HG03280 (cell line): ENCODE results near the gene ARHGEF17.

Source experiments
- ATAC-seq: cut with Tn5 transposase; IDR thresholded peaks from one replicate; pipeline ENCODE4 v1.9.1; 2021; ENCODE audit warnings: mild to moderate bottlenecking, moderate library complexity; ENCODE audit not compliant: unreplicated experiment

Gene ARHGEF17

DNA sequence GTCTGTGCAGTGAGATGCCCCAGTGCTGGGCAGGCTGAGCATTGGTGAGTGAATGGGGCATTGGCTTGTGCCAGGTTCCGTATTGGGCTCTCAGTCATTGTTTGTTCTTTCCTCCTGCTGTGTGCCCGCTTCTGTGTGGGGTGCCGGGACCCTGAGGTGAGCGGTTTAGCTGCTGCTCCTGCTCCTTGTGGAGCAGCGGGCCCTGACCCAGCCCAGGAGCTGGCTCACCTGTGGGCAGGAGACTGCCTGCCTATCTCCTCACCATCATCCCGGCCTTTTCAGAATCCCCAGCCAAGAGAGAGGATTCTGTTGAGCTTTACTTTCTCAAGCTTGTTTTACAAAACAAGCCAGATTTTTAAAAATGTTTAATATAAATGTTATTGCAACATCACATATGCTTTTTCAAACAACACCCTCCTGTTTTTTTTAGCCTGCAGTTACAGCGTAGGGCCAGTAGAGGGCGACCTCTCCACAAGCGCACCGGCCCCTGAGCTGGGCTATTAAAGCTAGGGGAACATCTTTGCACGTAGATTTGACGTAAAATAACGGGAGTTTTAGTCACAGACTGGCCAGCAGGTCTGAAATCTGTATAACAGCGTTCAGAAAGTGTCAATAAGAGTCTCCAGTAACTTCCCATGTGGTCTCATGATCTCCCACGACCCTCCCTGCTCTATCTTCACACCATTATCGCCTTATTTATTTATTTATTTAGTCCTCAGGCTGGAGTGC is 43.0 kb downstream of the ARHGEF17 start:
- ATAC-seq = peak; percentile 52

DNA sequence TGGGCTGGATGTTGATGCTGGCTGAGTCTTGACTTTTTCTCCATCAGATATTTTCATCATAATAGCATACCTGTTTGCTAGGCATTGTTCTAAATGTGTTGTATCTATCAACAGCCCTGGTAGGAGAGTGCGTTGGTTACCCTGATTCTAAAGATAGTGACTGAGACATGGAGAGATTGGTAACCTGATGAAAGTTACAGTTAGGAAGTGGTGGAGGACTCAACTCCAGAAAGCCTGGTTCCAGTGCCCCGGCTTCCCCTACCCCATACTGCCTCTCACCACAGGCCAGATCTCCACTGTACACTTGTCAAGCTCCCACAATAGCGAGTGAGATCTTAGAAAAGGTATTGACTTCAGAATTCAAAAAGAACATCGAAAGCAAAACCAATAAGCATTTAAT is 45.3 kb downstream of the ARHGEF17 start:
- no peak for ATAC-seq

DNA sequence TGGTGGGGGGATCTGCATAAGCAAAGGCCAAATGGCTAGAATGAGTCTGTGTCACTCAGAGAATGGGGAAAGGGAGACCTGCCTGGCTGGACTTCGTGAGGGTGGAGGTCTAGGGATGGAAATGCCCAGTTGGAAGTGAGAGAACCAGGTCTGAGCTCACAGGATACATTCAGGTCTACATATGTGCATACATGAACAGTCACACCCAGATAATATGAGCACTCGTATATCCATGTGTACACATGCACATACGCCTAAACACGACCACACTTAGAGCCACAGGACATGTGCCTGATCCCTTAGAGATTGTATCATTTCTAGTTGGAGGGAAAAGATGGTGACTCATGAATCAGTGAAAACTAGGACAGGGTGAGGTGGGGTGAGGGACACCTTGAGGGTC is 47.0 kb downstream of the ARHGEF17 start:
- ATAC-seq = no peak

DNA sequence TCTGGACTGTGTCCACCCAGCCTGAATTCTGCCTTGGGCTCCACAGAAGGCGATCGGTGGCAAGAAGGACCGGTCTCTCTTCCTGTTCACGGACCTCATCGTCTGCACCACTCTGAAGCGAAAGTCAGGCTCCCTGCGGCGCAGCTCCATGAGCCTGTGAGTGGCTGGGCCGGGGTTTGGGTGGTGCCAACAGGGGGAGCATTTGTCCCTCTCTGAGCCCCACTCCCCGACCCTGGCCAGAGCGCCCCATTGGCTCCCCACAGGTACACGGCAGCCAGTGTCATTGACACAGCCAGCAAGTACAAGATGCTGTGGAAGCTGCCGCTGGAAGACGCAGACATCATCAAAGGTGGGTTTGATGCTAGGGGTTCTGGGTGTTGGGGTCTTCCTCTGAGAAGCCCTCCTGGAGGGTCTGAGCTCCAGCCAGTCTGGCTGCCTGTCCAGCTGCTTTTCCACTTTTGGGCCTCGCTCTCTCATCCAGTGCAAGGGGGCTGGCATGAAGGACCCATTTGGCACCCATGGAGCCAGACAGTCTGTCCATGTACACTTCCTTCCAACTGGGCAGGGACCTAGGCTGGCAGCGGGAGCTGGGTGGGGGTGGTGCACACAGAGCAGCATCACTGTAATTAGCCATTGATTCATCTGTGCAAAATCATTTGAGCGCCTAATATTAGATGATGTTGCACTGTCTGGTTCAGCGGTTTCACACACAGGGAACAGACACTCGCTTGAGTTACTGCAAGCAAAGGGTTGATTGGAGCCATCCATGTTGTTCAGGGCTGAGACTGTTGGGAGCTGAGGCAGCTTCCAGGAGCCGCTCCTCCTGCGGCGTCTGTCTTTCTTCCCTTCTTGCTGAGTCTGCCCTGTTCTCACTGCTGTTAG is 49.1 kb downstream of the ARHGEF17 start:
- ATAC-seq = no peak

DNA sequence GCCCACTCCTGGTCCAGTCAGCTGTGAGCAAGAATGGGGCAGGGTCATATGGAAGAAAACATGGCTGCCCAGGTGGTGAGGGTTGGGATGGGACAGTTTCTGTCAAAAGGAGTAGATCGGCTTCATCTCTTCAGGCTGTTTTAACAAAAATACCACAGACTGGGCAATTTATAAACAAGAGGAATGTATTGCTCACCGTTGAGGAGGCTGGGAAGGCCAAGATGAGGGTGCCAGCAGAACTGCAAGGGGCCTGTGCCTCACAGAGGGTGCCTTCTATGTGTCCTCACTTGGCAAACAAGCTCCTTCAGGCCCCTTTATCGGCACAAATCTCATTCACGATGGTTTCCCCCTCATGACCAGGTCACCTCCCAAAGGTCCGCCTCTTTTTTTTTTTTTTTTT is 50.0 kb downstream of the ARHGEF17 start:
- ATAC-seq = no peak

DNA sequence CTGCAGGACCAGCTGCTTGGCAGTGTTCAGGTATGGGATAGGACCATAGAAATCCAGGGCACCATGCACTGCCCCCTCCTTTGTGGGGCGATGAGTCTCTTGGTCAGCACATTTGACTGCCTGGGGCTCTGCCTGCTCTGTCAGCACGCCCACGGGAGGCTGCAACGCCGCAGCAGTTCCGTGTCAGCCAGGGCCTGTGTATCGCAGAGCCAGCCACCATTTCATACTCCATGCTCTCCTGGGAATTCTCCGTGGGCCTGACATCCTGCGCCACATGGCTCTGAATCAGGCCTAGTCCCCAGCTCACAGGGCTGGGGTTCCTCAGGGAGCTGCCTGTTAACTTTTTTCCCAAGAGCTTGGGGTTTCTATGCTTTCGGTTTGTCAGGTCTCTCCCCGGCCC is 51.3 kb downstream of the ARHGEF17 start:
- no peak for ATAC-seq

DNA sequence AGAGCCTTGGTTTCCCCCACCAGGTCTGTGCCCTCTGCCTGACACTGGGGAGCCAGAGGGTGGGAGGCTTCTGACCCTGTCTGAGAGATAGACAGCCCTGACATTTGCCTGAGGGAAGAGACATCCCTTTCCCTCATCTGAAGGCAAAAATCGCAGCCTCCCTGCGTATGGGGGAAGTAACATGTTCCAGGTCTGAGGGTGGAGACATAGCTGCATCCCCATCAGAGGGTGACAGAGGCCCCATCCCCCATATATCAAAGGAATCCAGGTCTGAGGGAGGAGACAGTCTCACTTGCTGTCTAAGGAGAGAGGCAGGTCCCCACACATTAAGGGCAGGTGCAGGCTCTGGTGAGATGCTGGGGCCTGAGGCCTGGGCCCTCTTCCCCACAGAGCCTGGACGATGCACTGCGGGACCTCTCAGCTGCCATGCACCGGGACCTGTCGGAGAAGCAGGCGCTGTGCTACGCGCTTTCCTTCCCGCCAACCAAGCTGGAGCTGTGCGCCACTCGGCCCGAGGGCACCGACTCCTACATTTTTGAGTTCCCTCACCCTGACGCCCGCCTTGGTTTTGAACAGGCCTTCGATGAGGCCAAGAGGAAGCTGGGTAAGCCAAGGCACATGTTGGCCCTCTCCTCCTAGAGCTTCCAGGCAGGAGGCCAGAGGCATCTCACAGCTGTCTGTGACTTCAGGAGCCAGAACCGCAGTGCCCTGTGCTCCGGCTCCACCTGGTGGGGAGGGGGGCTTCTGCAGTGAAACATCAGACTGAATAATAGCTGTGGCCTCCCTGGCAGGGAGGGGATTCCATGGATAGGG is 52.1 kb downstream of the ARHGEF17 start:
- no peak for ATAC-seq

DNA sequence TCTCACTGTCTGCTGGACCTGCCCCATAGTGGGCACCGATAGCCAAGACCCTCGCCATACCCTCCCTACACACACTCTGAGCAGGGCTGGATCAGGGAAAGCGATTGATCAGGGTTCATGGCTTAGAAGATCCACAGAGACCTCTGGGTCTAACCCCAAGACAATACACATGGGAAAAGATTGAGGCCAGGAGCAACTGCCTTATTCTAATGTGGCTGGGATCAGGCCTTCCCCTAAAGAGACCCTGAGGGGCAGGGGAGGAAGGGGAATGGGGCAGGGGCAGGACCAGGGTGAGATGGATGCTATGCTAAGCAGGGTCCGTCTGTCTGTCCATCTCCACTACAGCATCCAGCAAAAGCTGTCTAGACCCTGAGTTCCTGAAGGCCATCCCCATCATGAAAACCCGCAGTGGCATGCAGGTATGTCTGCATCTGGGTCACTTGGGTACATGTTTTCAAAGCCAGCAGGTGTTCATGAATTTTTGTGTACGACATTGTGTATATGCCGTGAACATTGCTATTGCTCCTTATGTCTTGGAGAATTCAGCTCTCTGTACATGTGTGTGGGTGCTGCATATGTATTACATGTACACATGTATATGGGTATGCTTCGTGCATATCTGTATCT is 52.8 kb downstream of the ARHGEF17 start:
- ATAC-seq = no peak

DNA sequence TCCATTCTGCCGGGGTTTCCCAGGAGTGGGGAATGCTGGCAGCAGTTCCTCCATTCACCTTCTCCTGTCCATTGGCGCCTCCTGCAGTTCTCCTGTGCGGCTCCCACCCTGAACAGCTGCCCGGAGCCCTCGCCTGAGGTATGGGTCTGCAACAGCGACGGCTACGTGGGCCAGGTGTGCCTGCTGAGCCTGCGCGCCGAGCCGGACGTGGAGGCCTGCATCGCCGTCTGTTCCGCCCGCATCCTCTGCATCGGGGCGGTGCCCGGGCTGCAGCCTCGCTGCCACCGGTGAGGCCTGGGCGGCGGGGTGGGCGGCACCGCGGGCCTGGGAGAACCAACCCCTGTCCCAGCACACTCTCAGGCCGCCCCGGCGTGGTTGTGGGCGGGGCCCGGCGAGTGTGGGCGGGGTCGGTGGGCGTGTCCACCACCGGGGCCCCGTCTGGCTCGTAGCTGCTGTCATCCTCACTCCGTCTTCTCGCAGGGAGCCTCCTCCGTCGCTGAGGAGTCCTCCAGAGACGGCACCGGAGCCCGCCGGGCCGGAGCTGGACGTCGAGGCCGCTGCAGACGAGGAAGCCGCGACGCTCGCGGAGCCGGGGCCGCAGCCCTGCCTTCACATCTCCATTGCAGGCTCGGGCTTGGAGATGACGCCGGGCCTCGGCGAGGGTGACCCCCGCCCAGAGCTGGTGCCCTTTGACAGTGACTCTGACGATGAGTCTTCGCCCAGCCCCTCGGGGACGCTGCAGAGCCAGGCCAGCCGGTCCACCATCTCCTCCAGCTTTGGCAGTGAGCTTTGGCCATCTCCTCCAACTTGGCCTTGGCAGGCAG is 54.1 kb downstream of the ARHGEF17 start:
- no peak for ATAC-seq

DNA sequence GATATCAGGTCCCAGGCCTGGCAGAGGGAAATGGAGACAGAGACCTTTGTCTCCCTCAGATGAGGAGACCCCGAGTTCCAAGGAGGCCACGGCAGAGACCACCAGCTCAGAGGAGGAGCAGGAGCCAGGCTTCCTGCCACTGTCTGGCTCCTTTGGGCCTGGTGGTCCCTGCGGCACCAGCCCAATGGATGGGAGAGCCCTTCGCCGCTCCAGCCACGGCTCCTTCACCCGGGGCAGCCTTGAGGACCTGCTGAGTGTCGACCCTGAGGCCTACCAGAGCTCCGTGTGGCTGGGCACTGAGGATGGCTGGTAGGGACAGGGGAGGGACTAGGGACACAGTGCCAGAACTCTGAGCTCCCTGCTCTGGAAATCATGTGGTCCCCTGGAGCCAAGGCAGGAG is 55.1 kb downstream of the ARHGEF17 start:
- ATAC-seq = no peak

DNA sequence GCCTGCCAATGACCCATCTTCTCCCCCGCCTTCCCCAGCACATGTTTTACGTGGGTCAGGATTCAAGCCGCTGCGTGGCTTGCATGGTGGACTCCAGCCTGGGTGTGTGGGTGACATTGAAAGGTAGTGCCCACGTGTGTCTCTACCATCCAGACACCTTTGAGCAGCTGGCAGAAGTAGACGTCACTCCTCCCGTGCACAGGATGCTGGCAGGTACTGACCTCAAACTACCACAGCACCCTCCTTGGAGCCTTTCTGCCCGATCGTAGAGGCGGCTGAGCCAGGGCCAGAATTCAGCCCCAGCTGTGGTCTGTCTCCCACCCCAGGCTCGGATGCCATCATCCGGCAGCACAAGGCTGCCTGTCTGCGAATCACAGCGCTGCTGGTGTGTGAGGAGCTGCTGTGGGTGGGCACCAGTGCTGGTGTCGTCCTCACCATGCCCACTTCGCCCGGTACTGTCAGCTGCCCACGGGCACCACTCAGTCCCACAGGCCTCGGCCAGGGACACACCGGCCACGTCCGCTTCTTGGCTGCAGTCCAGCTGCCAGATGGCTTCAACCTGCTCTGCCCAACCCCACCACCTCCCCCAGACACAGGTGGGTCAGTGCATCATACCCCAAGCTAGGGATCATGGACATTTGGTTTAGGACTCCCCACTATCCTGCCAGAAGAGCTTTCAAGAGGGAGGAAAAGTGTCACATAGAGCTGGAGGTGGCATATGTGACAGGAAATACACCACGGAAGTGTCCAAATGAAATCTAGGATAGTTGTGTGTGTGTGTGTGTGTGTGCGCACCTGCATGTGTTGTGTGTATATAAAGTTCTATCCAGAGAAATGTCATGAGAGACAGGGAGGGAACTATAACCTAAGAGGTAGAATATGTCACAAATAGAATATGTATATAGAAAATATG is 57.5 kb downstream of the ARHGEF17 start:
- ATAC-seq = no peak

DNA sequence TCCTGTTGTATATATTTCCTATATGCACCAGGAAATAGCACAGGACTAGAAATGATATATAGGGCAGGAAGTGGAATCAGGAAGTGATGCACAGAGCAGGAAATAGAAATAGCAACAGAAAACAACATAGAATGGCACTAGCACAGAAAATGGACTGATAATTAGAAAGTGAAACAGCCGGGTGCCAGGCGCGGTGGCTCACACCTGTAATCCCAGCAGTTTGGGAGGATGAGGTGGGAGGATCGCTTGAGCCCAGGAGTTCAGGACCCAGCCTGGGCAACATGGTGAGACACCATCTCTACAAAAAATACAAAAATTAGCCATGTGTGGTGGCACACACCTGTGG is 58.2 kb downstream of the ARHGEF17 start:
- ATAC-seq = no peak

DNA sequence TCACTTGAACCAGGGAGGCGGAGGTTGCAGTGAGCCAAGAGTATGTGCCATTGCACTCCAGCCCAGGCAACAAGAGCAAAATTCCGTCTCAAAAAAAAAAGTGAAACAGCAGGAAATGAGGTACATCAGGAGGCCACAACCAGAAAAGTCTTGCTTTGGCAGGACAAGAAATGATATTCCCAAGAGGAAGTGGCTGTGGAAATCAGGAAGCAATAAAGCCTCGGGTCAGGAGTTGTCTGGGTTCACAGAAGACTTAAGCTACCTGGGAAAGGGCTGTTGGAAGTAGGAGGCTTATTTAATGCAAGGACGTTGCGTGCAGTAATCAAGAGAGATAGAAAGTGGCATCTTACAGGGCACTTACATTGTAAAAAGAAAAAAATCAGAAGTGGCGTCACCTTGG is 58.9 kb downstream of the ARHGEF17 start:
- ATAC-seq = no peak

DNA sequence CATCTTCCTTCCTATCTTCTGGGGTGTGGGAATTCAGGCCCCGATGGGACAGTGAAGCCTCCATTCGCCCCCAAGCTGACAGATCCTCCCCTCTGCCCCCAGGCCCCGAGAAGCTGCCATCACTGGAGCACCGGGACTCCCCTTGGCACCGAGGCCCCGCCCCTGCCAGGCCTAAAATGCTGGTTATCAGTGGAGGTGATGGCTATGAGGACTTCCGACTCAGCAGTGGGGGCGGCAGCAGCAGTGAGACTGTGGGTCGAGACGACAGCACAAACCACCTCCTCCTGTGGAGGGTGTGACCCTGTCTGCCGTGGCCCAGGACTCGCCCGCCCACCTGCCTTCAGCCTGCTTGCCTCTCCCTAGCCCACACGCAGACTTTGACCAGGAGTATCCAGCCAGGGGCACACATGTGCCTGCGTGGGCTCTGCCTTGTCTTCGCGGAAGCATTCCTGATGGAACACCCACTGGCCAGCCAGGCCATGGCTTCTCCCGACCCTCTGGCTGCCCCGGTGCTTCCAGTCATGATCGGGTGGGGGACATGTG is 59.5 kb downstream of the ARHGEF17 start:
- ATAC-seq = no peak

DNA sequence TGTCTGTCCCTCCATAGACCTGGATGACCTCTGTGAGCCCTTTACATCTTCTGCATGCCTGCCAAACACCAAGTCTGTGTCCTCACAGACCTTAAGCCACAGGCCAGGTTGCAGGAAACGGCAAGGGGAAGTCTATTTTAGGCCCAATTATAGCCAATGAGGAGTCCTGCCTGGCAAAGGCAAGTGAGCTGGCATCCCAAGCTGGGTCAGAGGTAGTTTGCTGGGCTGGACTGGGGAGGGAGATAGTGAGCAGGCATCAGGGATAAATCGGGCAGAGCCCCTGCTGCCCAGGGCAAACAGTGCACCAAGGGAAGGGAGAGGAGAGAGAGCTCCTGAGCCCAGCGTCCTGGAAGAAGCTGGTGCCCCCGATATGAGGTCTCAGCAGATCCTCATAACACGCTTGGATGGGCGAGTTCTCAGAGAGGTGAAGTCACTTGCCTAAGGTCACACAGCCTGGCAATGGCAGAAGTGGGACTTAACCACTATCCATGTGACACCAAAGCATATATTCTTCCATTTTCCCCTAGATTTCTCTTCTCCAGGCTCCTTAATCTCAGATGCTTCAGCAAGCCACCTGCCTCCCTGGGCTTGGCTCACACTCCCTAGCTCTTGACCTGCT is 64.4 kb downstream of the ARHGEF17 start:
- ATAC-seq = no peak

DNA sequence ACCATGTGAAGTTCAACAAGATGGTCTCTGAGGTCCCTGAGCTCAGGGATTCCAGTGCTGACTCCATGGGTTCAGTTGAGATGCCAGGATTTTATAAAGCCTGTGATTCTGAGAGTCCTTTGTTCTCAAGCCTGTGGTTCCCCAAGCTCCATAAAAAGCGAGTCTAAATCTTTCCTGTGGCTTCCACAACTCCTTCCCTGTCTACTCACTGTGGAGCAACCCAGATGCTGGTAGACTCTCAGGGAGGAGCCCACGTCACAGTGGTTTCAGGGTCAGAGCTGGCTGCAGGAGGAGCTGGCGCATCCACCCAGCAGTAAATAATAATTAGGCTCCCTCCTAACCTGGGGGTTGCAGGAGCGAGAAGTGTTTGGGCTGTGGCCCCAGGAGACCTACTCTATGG is 66.1 kb downstream of the ARHGEF17 start:
- ATAC-seq = no peak

DNA sequence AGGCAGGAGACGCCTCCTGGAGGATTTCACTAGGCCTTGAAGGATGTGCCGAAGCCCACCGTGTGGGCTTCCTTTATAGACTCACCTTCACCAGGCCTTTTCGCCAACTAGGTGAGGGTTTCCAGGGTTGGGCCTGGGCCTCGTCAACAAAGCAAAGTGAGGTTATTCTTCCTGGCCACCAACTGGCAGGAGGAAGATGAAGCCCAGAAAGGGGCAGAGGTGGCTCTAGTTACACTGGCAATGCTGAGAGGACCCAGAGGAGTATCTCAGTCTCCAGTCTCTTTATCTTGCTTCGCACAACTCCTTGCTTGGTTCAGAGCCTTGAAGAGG is 67.7 kb downstream of the ARHGEF17 start:
- ATAC-seq = no peak

DNA sequence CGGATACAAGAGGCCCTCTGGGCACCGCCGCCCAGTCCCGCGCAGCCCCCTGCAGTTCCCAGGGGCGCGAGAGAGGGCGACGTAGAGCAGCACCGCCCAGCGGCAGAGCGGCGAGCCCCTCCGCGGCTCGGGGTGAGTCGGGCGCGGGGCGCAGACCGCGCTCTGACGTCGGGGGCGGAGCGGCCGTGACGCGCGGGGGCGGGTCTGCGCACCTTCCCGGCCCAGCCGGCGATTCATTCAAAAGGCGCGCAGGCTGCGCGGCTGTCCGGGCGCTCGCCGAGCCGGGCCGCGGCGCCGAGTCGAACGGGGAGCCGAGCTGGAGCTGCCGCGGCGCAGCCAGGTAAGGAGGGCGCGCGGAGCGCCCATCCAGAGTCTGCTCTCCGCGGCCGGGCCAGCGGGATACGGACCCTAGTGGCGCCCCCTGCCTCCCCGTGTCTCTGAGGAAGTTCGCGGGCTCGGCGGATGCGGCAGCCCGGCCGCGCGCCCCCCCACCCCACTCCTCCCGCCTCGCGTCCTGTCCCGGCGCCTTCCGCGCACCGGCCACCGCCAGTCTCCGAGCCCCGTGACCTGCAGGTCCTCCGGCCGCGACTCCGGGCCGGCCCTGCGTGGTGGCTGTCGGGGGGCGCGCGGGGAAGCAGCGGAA is 68.2 kb downstream of the ARHGEF17 start, which contains the start of gene RELT:
RELT (plus strand) TSS at position 240 of the 643 bp plus-strand sequence. CDS start 12,738 bp downstream, outside the sequence.
- ATAC-seq = peak; percentile 79
